Measurements from ENCODE around the gene ATG3.
"Not testable (repeated sequence)": the region's sequence is repeated elsewhere in the genome, so short reads cannot be mapped to it uniquely, and the experiment has no call there.

ATG3 gene

GRCh38 chr3:112560721-112561483 is 860 bp downstream of the ATG3 start:
- peak; percentile 60 for DNase-seq (ENCODE audit: low read depth)

DNA sequence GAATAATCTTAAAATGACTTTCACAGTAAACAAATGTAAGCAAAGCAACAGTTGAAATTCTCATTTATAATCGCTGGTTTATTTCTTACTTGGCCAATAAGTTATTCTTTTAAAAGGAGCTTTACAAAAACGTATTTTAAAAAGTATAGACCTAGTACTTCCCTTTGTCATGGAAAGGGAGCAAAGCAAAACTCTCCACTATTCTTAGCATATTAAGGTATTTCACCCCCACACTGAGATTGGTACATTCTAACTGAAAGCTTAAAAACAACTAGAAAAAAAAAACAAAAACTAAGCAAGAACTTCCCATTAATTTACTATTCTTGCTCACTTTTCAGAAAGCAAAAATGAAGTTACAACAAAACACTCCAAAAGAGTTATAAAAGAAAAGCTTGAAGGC is 1.5 kb downstream of the ATG3 start:
- no peak for DNase-seq (ENCODE audit: low read depth)

DNA sequence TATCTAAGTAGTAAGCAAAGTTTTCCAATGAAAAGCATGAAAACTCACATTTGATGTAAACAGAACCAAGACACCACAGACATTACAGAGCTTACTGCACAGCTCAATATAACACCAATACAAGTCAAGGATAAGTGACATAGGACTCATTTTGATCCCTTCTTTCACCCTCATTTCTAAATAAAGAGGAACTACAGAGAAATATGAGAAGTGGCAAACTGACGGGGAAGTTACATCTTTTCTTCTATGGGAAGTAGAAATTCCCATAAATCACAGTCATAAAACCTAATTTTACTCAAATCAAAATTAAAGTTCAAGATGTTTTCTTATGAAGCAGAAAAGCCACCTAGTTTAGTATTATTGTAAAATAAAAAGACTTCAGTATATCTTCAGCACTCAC is 3.8 kb downstream of the ATG3 start:
- DNase-seq (ENCODE audit: low read depth): no peak

DNA sequence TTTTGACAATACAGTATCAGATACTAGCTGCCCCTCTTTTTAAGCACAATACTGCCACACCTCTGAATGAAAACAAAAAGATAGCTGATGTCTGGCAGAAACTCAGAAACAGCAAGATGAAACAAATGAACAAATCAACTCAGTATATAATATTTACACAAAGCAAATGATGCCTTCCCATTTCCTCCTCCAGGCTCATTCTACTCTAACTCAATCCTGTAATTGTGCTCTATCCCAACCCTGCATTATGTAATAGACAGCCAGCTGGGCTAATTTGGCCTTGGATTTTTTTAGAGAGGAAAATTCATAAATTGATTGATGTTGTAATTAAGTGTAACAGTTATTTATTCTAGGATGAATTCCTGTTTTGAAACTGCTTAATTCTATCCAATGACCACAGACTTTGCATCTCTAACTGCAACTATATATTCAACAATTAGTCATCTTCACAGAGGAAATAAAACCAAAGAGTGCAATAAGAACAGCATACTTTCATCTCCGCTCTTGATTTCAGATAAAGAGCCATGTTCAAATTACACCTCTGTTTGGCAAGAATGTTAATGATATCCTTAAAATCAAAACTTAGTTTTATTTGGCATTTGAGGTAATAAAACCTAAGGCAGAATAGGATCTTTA is 6.1 kb downstream of the ATG3 start:
- no peak for DNase-seq (ENCODE audit: low read depth)

GRCh38 chr3:112550859-112551258 is 10.9 kb downstream of the ATG3 start:
- no peak for DNase-seq (ENCODE audit: low read depth)

DNA sequence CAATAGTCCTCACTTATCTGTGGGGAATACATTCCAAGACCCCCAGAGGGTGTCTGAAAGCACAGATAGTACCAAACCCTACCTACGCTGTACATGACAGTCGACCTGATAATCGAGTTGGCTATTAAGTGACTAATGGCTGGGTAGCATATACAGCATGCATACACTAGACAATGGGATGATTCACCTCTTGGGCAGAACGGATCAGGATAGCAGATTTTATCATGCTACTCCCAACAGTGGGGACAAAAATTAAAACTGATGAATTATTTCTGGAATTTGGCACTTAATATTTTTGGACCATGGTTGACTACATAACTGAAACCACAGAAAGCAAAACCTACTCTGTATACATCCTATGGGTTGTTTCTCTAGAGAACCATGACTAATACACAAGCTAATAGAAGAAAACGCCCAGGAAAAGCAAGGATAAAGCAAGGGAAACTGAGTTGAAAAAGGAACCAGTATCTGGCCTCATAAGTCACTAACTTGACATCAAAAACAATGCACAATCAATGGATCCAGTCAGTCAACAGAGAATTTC is 15.5 kb downstream of the ATG3 start:
- DNase-seq (ENCODE audit: low read depth): no peak

- no peak for DNase-seq (ENCODE audit: low read depth)
Observed at GRCh38 chr3:112539825-112540650, 21.7 kb downstream of the ATG3 start.

DNA sequence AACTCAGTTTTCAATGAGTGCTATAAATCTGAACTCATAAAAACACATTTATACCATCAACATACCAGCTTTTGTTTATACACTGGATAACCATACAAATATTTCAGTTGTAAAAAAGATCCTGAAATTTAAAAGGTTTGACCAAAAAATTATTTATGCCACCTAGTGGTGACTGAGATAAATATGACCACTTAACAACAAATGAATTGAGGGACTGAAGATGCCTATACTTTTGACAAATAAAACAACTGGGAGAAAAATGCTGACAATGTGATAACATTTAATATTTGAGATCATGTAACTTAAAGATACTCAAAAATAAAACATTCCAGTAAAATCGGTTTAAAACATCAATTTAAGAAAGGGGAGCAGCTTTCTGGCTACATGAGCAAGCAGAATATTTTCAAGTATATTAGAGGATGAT is 30.4 kb downstream of the ATG3 start:
- no peak for DNase-seq (ENCODE audit: low read depth)

DNA sequence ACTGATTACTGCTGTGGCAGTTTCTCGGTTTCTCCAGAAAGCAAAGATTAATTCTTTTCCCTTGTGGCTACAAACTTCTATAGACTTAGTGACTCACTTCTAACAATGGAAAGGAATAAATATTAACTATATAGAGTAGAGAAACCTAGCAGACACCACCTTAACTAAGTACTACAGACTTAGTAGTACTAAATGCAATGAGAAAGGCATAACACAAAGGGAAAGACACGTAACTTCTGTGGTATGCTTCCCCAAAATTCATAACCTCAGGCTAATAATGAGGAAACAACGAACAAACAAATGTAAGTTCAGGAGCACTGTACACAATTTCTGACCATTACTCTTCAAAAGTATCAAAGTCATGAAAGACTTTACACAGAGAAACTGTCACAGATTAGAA is 31.2 kb downstream of the ATG3 start:
- DNase-seq (ENCODE audit: low read depth): no peak

DNA sequence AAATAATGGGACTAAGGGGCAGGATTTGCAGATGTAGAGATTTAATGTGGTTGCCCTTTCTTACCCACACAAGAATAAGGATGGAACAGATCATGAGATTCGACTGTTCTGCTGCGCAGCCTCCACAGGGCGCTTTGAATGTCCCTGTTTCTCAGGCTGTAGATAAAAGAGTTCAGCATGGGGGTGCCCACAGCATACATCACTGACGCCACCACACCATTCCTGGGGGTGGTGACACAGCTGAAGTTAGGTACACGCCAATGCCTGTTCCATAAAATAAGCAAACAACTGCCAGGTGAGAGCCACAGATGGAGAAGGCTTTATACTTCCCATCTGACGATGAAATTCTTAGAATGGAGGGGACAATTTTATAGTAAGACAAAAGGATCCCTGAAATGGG is 37.6 kb downstream of the ATG3 start:
- not testable (repeated sequence) for DNase-seq (ENCODE audit: low read depth)

- no peak for DNase-seq (ENCODE audit: low read depth)
Observed at GRCh38 chr3:112519424-112520001, 42.2 kb downstream of the ATG3 start.

DNA sequence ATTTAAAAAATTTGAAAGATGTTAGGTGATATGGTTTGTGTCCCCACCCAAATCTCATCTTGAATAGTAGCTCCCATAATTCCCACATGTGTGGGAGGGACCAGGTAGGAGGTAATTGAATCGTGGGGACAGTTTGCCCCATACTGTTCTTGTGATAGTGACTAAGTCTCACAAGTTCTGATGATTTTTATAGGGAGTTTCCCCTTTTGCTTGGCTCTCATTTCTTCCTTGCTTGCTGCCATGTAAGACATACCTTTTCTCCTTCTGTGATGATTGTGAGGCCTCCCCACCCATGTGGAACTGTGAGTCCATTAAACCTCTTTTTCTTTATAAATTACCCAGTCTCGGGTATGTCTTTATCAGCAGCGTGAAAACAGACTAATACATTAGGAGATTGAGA is 42.8 kb downstream of the ATG3 start:
- not testable (repeated sequence) for DNase-seq (ENCODE audit: low read depth)

DNA sequence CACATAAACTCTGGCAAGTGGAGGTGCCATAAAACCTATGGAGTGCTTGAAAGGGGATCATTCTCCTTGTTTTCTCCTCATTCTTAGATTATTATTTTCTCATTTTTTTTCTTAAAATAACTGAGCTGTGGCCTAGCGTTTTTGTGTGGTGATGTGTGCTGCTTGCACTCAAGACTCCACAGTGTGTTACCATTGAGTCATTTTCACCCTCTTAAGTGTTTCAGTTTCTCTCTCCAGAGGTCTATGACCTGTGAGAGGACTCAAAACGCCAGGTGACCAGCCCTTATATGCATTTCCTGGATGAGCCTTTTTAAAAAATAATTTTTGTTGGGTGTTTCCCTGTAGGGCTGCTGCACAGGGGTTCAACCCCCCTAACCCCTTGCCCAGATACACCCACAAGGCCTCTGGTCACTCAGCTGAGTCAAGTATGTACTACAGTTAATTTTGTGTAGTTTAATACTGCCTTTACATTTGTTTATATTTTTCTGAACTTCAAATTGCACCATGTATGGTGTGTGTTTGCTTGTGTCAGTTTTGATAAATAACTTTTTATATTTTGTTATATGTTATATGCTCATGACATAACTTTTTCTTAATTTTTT is 47.1 kb downstream of the ATG3 start:
- no peak for DNase-seq (ENCODE audit: low read depth)

- DNase-seq (ENCODE audit: low read depth): no peak
Observed at GRCh38 chr3:112512320-112512719, 49.4 kb downstream of the ATG3 start.

DNA sequence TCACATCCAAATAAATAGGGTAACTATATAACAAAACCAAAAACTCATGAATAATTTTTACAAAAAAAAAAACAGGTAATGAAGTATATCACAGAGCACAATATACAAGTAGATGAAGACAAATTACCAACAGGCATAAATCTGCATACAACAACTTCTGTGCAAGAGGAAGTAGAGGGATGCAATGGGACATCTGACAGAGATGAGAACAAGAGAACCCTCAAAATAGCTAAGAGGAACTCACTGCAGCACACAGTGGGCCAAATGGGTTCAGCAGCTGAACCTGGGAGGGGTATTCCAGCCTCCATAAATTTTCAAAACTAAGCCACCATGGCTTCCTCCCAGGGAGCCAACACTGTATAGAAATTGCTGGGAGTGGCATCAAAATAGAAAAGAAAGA is 52.9 kb downstream of the ATG3 start:
- no peak for DNase-seq (ENCODE audit: low read depth)

GRCh38 chr3:112508261-112508660 is 53.5 kb downstream of the ATG3 start:
- DNase-seq (ENCODE audit: low read depth): no peak

DNA sequence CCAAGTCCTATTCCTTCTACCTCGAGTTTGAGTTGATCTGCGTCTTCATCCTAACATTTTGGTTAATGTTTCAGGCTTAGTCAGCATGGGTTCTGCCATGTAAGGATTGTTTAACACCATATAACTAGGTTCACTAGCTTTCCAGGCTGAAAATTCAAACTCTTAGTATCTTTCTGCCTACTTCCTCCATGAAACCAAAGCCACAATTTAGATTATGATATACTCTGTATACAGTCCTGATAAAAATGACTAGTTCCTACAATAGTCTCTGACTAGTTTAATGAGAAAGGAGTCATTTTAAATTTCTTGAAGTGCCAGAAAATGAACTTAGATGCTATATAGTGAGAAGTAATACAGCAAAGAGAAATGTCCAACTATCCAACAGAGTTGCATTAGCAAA is 55.9 kb downstream of the ATG3 start:
- no peak for DNase-seq (ENCODE audit: low read depth)

DNA sequence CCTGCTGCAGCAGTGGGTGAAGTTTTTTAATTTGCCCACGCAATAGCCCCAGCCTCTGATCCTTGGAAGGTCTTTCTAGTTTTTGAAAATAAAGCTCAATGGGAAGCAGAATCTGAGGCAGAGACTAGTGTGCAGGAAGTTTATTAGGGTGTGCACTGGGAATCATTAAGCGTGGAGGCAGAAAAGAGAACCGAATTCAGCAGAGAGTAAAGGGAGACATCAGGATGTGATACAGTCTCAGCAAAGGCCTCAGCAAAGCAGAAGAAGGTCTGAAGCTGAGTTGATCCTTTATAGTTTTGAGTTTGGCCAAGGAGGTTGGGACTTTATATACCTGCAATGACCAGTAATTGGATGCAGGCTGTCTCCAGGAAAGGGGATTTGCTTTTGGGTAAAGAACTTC is 57.6 kb downstream of the ATG3 start:
- no peak for DNase-seq (ENCODE audit: low read depth)

- DNase-seq (ENCODE audit: low read depth): no peak
Observed at GRCh38 chr3:112503304-112503972, 58.3 kb downstream of the ATG3 start.

GRCh38 chr3:112500621-112501020 is 61.1 kb downstream of the ATG3 start:
- DNase-seq (ENCODE audit: low read depth): no peak

Data from stimulated activated CD8-positive, alpha-beta memory T cell treated with anti-CD3 and anti-CD28 coated beads, Interleukin-4, amount 100 ng/mL, for 24 hours (primary cell).